HG02642 (cell line): Measurements from ENCODE around the gene DNLZ.
"Not testable (repeated sequence)": the region's sequence is repeated elsewhere in the genome, so short reads cannot be mapped to it uniquely, and the experiment has no call there.

Experiments
- ATAC-seq: cut with Tn5 transposase; IDR thresholded peaks from one replicate; pipeline ENCODE4 v1.9.1; 2021; ENCODE audit warnings: mild to moderate bottlenecking; ENCODE audit not compliant: unreplicated experiment, poor library complexity

The DNLZ gene

DNA sequence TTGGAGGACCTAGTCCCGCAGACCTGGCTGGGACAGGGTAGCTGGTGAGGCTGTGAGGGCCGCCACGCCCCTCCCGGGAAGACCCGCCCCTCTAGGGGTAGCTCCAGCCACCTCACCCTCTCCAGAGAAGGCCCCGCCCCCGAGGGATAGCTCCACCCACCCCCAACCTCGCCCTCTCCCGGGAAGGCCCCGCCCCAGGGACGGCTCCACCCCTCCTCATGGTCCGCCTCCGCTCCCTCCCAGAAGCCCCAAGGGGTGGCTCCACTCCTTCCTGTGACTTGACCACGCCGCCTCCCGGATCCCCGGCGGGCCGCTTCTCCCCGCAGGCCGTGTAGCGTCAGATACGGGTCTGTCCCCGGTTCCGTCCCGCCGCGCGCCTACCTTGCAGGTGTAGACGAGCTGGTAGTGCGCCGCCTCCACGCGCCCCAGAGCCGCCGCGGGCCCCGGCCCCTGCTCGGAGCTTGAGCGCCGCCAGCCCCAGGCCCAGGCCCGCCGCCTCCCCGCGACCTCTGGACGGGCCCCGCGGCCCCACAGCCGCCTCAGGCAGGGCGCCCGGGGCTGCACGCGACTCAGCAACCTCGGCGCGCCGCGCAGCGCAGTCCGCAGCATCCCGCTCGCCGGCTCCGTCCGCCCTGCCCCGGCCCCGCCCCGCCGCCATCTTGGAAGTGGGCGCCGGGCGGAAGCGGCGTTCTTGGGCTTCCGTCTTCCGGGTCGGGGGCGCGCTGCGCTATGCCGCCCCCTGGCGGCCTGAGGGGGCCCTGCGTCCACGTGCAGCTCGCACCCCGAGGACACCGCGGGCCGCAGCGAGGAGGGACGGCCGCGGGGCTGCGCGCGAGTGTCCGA lies at the start of gene DNLZ:
DNLZ (minus strand) TSS at position 639 of the 843 bp plus-strand sequence; CDS start at position 609, 30 bp downstream.
- ATAC-seq, result peak; percentile 78

DNA sequence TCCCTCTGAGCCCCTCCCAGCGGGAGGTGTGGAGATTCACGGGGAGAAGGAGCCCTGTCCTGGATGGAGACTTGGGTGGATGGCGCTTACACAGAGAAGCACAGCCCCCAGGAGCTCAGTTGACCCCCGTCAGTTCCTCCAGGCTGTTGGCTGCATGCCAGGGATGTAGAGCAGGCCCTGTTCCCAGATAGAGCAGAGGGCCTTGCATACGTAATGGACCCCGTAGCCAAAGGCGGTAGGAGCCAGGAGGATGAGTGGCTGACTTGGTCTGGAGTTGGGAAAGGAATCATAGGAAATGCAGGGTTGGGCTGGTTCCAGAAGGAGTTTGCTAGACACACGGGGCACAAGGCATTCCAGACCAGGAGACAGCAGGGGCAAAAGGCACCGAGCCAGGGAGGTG lies 49.4 kb upstream of the DNLZ start:
- no peak for ATAC-seq

DNA sequence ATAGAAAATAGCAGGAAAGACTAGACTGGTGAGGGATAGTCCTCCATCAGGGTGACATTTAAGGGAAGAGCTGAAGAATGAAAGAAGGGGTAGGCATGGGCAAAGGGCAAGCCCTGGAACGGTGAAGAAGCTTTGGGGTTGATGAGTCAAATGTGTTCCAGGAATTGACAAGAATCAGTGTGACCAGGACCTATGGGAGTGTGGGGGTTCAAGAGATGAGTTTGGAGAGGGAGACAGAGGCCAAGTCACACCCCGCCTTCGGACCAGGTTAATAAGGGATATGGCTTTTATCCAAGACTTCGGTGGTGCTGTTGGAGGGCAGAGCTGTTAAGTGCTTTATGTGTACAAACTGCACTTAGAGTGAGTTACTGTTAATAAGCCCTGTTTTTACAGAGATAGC lies 47.8 kb upstream of the DNLZ start:
- no peak for ATAC-seq

DNA sequence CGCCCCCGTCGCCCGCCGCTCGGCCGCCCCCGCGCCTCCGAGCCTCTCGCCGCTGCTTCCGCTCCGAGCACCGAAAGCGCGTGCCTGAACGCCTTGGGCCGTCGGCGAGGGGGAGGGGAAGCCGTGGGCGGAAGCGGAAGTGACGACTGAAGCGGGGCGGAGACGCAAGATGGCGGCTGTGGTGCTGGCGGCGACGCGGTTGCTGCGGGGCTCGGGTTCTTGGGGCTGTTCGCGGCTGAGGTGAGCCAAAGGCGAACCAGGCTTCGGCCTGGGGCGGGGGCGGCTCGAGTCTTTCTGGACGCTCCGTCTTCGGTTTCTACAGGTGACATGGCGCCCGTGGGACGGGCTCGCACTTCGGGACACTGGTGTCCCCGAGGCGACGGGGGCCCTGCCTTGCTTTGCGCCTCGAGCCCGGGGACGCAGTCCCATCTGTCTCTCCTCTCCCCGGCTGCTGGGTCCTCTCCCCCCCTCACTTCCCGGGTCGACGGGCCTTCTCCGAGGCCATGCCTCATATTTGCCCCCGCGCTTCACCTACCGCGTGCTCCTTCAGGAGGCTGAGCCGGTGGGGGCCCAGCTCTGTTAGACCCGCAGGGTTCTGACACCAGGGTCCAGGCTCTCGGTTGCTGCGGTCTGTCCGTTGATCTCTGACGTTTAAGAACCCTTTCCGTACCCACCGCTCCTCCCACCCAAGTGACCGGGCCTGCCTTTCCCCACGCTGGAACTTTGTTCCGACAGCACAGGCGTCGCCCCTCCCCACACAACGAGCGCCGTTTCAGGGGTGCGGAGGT lies 47.1 kb upstream of the DNLZ start, which contains the start of the genes ENTR1 and PMPCA:
ENTR1 (minus strand) TSS at position 115 of the 788 bp plus-strand sequence. CDS start 217 bp downstream, outside the sequence.
PMPCA (plus strand) TSS at position 159 of the 788 bp plus-strand sequence; CDS start at position 170, 11 bp downstream.
- peak; percentile 88 for ATAC-seq

DNA sequence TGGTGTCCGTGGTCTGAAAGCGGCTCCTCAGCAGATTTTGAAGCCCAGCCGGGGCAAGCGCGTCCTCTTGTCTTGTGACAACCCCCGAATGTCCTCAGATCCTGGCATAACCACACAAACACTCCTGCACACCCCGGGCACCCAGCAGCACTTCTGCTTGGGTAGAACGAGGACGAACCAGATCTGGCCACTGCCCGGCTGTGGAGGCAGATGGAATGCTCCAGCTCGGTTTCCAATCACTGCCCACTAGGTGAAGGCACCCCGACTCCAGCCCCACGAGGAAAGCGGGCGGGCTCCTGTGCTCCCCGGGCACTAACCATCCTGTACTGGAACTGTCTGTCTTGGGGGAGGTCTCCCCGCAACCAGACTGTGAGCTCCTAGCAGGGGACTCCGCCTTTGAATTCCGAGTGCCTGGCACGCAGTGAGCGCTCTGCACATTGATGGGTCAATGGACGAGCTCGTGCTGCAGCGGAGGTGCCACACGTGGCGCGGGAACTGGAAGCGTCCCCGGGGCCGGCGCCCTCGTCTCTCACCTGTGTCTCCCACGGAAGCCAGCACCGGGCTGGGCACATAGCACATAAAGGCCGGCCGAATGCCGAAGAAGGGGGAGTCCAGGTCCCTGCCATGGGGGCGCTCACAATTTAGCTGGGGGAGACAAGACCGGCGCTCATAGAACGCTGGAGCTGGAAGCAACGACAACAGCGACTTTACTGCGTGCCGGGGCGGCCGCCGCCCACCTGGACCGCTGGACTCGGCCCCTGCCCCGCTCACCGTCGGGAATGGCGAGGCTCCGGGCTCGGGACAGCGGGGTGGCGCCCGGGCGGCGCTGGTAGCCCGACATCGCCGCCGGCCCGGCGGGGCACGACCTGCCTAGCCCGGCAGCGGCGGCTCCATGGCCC lies 46.3 kb upstream of the DNLZ start:
- ATAC-seq, result peak; percentile 22

DNA sequence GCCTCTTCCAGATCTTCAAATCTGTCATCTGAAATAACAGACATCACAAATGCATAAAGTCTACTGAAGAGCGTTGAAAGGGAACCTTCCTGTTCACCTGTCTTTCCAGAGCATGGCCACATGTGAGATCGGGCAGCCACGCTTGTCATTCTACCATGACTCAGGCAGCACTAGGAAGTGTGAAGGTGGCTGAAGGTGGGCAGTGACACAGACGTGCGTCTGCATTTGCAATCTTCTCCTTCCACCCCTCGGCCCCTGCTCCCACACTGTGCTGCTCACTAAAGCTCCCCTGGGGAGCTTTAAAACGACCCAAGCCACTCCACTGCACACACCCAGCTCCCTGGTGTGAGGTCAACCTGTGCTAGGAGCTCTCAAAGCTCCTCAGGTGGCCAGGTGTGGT lies 44.4 kb upstream of the DNLZ start:
- ATAC-seq, result no peak

DNA sequence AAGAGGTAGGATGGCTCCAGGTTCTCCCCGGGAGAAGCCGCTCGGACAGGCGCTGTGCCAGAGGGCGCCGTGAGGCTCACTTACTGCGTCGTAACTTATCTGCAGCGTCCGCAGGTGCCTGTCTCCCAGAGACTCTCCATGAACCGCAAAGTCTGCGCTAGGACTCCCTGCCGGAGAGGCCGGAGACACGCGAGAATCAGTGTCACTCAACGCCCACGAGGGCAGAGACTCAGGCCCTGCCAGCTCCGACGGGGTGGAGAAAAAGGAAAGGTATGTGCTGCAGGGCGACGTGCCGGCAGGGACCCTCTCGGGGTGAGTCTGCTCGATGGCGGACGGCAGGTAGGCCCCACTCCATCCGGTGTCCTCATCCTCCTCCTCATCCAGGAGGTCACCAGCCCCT lies 43.5 kb upstream of the DNLZ start:
- ATAC-seq, result not testable (repeated sequence)

DNA sequence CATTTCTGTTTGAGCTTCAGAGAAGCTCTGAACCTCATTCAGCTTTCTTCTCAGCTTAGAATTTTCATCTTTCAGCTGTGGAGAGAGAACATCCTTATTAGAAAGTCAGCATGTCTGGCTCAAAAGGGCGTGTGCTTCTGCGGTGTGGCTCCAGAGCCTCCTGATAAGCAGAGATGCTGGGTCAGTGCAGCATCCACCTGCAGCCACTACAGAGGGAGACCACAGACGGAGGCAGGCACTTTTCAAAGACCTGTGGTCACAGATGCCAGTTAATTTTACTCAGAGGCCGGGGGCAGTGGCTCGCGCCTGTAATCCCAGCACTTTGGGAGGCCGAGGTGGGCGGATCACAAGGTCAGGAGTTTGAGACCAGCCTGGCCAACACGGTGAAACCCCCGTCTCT lies 42.4 kb upstream of the DNLZ start:
- ATAC-seq, result not testable (repeated sequence)

DNA sequence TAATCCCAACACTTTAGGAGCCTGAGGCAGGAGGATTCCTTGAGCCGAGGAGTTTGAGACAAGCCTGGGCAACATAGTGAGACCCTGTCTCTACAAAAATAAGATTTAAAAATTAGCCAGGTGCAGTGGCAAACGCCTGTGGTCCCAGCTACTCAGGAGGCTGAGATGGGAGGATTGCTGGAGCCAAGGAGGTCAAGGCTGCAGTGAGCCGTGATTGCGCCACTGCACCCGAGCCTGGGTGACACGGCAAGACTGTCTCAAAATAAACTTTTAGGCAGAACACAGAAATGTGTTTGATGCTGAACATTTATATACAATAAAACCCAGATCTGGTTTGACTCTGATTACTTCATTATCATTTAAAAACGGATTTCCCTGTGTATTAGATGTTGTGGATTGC lies 41.9 kb upstream of the DNLZ start:
- no peak for ATAC-seq

DNA sequence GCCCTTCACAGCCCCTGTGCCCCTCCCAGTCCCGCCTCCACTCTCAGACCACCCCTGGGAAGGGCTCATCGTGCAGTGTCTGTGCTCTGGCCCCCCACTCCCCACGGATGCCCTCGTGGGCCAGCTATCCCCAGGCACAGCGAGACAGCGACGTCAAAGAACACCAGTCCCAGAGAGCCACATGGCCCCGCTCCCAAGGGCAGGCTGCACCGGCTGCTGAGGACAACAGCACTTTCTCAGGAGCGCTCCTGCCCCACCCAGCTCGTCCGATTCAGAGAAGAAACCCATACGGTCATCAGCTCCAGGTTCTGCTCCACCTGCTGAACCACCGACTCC lies 41.2 kb upstream of the DNLZ start:
- ATAC-seq, result no peak

DNA sequence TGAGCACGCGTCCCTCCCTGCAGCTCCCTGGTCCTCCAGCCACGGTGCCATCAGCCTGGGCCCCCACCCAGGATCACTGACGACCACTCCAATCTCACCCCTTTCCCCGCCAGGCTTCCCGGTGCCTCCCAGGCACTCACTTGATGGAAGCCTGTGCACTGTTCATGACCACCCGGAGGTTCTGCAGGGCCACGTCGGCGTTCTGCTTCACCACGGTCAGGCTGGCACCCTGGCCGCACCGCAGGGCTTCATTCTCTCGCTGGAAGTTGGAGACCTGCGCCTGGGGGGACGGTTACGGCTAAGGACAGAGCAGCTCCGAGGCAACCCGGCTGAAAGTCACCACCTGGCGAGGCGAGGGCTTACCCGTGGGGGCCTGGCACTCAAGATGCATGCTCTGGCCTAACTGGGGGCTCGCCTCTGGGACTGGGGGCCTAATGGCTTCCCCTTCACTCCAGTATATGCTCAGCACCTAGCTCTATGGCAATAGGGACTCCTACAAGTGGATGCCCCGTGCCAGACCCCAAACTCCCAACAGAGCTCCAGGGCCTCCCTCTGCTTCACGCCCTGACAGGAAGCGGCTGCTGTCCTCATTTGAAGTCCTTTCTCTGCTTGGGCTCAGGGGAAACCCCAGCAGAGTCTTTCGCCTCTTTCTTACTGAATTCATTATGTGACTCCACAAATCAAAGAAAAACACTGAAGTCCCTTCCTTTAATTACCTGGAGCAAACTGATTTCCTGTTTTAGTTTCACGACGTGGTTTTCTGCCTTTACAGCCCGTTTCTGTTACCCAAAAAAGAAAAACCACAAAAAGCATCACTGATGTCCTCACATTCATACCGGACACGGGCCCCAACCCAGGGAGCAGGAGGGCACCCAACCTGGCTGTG lies 40.6 kb upstream of the DNLZ start:
- no peak for ATAC-seq

DNA sequence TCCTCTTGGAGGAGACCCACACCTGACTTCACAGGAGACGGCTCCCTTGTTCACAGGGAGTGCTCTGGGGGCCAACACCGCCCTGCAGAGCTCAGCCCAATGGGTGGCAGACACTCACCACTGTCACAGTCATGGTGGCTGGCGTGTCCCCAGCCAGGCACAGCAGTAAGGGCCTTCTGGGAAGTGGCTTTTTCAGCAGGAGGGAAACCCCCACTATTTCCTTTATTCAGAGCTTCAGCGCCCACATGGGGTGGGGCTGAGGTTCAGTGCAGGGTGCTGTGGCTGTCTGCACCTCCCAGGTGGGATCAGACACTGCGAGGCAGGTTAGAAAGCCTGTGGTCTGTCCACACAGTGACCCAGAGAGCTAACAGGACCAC lies 40.0 kb upstream of the DNLZ start:
- peak; percentile 26 for ATAC-seq

DNA sequence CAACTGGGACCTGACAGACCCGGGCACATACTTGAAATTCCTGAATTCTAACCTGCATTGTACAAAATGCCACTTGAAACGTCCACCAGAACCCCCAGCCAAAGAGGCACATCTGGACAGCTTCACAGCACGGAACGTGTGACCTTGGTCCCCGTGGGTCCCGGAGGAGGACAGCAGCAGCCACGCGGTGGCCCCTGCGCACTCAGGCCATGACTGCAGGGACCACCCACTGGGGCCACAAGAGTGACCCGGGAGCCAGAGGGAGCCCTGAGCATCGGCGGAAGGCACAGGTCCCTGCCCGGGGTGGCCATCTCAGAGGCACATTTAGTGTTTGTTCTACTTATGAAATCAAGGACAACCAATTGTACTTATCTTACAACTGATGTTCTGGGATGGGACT lies 38.5 kb upstream of the DNLZ start:
- ATAC-seq, result no peak

DNA sequence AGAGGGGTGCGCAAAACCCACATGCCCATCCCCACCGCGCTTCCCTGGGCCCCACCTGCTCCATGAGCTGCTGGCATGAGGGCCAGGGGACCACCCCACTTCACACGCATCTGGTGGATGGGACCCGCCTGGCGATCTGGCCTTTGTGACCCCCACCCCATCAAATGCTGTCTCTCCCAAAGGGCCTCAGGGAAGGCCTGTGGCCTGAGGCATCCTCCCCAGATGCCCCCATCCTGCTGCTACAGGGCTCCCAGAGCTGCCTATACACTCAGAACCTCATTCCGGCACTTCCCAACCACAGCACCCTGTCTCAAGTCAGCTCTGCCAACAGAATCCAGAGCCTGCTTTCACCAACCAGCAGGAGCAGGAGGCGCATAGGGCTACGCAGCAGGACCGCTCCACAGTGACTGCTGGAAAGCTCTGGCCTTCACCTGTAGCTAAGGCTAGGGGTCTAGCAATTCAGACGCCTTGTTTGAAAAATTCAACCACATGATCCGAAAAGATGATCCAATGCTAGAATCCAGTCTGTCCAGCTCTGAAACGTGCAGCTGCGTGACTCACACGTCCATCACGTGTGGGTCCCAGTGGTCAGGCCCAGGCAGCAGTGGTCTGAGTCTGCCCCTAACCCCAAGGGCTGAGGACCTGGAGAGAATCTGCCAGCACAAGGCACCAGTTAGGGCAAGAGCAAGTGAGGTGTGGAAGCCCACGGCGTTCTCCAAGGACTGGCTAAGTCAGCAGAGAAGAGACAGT lies 37.8 kb upstream of the DNLZ start:
- ATAC-seq, result no peak

DNA sequence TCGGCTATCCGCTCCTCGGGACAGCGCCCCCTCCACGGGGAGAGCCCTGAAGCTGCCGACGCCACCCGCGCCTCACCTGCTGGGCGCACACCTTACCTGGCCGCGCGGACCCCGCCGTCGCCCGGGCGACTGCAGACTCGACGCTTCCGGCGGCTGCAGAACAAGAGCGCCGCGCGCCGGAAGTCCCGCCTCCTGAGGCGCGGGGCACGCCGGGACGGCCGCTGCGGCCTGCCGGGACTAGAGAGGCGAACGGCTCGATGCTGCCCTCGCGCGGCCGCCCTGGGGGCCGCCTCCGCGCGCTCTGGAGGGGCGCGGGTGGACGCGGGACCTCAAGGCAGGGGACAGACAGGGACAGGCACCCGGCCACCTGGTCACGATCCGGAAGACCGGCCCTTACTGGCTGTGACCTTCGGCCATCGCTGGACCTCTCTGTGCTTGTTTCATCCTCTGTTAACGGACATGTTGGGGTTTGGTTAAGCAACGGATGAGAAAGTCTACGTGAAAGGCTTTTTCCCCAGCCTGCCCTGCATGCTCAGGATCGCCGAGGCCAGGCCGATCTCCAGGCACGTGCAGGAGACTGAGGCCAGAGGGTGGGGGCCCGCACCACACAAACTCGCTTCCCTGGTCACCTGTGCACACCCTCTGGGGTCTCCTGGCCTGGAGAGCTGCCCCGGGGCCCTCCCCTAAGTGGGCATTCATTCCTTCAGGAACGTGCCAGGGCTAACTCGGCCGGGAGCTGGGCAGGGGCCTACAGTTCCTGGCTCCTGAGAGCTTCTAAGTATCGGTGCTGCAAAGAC lies 36.7 kb upstream of the DNLZ start, which contains the start of gene SNAPC4:
SNAPC4 (minus strand) TSS at position 133 of the 797 bp plus-strand sequence. CDS start 1,742 bp downstream, outside the sequence.
- ATAC-seq, result peak; percentile 70

DNA sequence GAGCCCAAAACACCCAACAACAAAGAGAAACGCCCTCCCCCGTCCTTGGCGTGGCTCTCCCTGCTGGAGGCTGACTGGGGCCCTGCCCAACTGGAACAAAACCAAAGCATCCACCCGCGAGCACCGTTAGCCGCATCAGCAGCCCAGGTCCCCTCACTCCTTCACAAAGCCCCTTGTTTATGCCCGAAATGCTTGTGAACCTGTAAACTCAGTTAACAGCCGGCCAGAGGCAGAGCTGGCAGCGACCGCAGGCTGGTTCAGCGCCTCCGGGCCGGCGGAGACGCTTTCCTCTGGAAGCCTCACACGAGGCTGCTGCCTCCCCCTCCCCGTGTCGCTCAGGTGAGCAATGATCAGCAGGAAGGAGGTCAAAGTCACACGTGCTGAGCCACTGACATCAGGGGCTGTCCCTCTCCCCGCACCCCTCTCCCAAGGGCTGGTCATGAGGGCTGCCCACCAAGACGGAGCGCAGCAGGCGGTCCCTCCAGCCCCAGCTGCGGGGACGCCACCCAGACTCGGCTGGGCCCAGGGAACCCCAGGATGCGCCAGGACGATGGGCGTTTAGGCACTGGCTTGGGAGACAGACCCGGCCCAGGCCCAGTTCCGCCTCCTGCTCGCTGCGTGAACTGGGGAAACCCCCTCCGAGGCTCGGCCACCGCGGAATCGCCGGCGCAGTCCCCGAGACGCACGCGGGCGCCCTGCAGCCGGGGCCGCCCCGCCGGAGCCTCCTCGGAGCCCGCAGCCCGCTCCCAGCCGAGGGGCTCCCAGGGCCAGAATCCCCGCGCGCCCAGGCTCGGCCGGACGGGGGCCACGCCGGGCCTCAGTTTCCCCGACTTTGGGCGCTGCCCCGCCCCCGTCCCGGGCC lies 35.9 kb upstream of the DNLZ start:
- ATAC-seq, result peak; percentile 35

DNA sequence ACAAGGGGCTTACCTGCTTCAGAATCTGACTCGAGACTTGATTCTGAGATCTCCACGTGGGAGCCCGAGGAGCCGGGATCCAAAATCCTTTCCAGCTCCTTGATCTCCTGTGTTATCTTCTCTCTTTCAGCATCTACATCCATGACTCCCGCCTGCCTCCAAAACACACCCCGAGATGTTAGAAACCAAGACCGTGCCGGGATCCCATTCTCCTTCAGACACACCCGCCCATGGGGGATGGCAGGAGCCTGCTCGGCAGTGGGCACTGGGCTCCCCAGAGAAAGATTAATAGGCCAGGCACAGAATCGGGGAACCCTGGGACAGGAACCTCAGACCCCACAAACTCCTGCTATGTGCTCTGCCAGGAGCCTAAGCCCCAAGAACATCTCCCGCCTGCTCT lies 34.7 kb upstream of the DNLZ start:
- ATAC-seq, result no peak
